Small intestine (tissue), 7 donors: ENCODE results near the gene ANKLE2. TPM values are rescaled to one million over a fixed set of nuclear protein-coding genes. Genes with fewer than 3 reads are reported as not detected.

Experiments used
- DNase-seq, 2 donors: peaks; one replicate each; pipeline versions ENCODE4 v3.0.0 to v3.0.0-alpha.2; 2013
- FAIRE-seq: peaks from 2 replicates; lab custom pipeline; 2012; peaks lifted over from hg19 to GRCh38; lab: Jason Lieb, UNC
- H3K27ac ChIP-seq, 3 donors: one replicate each; pipeline ENCODE4 v1.5.1; 2013; ENCODE audit warnings: low read length in 2 of 3, mild to moderate bottlenecking in 2 of 3, control low read depth in 1 of 3, inconsistent platforms in 1 of 3, low read depth in 1 of 3, moderate library complexity in 1 of 3
- H3K27me3 ChIP-seq, 3 donors: one replicate each; pipeline ENCODE4 v1.6.1; 2013; ENCODE audit warnings: low read length in 3 of 3, inconsistent platforms in 1 of 3; ENCODE audit not compliant: control insufficient read depth in 3 of 3, insufficient read depth in 3 of 3
- H3K36me3 ChIP-seq, 3 donors: one replicate each; pipeline ENCODE4 v1.6.1; 2013; ENCODE audit warnings: low read length in 3 of 3, inconsistent platforms in 1 of 3, low read depth in 1 of 3, mild to moderate bottlenecking in 1 of 3, moderate library complexity in 1 of 3; ENCODE audit not compliant: control insufficient read depth in 3 of 3, insufficient read depth in 2 of 3
- H3K4me1 ChIP-seq, 3 donors: one replicate each; pipeline ENCODE4 v1.6.1; 2013; ENCODE audit warnings: low read length in 2 of 3, inconsistent platforms in 1 of 3, low read depth in 1 of 3, mild to moderate bottlenecking in 1 of 3, moderate library complexity in 1 of 3; ENCODE audit not compliant: control insufficient read depth in 3 of 3, insufficient read depth in 2 of 3
- H3K4me3 ChIP-seq, 3 donors: one replicate each; pipeline ENCODE4 v1.5.1; 2013; ENCODE audit warnings: low read length in 3 of 3, control low read depth in 1 of 3, inconsistent platforms in 1 of 3, low read depth in 1 of 3, mild to moderate bottlenecking in 1 of 3, moderate library complexity in 1 of 3
- H3K9me3 ChIP-seq, 2 donors: one replicate each; pipeline ENCODE4 v1.6.1; 2013; ENCODE audit warnings: low read depth in 1 of 2, low read length in 1 of 2; ENCODE audit not compliant: control insufficient read depth in 2 of 2, insufficient read depth in 1 of 2
- WGBS, 3 donors: extraction: QIAGEN DNeasy Blood & Tissue Kit; methylation state at CpG; one replicate each; pipeline ENCODE4 v1.1.7; 2013; 5-methylcytosine and 5-hydroxymethylcytosine counted together
- polyA plus RNA-seq, 4 donors: library from polyadenylated mRNA; stranded (reverse) in 3 of 4; unstranded in 1 of 4; fragments of 200-250 nt in 3 of 4; fragments of 120-200 nt in 1 of 4; gene quantifications; one replicate each; pipeline versions ENCODE4 v1.2.1 to v1.2.3, GENCODE V29; 2013
- donor health status: healthy with polysubstance abuse.
- donor health status: control.
- donor health status: control.
- donor health status: Bipolar disorder and iron deficiency.
- donor health status: healthy.

The ANKLE2 gene
- polyA plus RNA-seq, 4 donors = 22.2 to 49.9 (median 39.0) TPM

DNA sequence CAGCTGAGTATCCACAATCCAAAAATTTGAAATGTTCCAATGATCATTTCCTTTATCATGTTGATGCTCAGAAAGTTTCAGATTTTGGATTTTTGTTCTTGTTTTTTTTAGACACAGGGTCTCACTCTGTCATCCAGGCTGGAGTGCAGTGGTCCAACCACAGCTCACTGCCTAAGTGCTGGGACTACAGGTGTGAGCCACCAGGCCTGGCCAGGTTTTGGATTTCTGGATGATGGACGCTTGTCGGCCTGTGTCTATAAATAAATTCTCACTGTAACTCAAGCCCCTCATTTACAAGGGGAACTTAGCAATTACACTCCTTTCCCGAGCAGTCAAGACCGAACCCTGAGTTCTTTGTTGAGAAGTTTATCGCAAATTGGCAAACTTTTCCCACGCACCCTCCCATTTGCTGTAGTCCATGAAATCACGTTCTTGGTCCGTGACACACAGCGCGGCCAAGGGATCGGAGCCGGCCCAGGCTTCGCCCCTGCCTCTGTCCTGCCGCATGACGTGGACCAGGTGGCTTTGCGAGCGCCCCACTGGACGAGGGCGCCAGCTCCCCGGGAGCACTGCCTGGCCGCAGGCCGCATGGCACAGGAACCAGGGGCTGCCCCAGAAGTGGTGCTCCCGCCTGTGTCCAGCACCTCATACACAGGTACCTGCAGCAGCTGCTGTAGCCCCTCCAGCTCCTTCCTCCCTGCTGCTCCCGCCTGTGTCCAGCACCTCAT lies 14.0 kb upstream of the ANKLE2 start:
- DNase-seq (no peak), FAIRE-seq (no peak)
- no peak overlapping the region for H3K27ac ChIP-seq
- H3K4me3 ChIP-seq = no peak overlapping the region
- peaks cover 23 to 86% (median 29%) of the 10 kb centered on the region in 3 donors for H3K36me3 ChIP-seq
- no peaks in the 10 kb centered on the region for H3K4me1 ChIP-seq
- no peaks in the 10 kb centered on the region for H3K27me3 ChIP-seq
- no peaks in the 10 kb centered on the region for H3K9me3 ChIP-seq
- 93 to 98% (median 95%) methylated on average over 22 to 24 of the region's 24 CpGs for WGBS, 3 donors

DNA sequence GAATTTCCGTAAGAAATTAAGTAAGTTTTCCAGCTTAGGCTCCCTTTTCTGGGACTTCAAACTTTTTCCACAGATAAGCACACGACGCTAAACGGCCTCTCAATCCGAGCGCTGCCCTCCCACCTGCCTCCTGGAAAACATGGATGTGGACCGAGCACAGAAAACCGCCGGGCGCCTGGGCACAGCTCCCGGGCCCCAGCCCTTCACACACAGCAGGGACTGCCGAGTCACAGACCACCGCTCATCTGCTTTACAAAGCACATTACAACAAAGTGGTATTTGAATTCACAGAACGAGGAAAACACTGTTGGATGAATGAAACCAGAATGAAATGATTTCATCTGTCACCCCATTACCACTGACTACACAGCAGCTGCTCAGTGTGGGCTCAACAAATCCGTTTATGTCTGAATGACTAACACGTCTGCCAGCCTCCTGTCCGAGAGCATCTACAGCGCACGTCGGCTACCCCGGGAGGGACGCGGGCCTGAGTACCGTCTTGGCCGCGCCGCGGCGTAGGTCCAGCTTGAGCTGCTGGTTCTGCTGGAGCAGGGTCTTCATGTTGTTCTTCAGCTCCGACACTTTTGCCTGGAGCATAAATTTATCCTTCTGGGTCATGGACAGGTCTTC lies 13.1 kb upstream of the ANKLE2 start:
- DNase-seq (no peak), FAIRE-seq (no peak)
- Histone ChIP-seq H3K4me1 (no peaks in the 10 kb centered on the region), H3K4me3 (no peak overlapping the region), H3K27me3 (no peaks in the 10 kb centered on the region), H3K27ac (no peak overlapping the region), H3K9me3 (no peaks in the 10 kb centered on the region), H3K36me3 (peaks cover 19 to 84% (median 23%) of the 10 kb centered on the region in 3 donors)
- WGBS, 3 donors = 91 to 92% (median 92%) methylated on average over 30 of the region's 30 CpGs

DNA sequence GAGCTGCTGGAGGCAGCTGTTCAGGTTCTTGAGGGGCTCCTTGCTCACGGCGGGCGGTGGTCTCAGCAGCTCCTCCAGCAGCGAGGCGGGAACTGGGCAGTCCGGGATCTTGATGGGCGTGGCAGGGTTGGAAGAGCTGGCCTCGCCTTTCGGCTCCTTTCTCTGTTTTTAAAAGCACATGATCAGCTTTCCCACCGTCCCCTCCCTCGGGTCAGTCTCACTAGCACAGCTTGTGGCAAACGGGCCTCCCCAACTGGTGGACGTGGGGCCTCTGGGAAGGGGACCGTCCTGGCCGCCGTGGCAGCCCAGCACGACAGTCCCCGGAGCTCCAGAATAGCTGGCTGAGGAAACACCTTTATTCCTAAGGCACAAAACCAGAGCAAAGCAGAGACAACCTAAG lies 12.5 kb upstream of the ANKLE2 start:
- whole genome bisulfite sequencing, 3 donors = 85 to 95% (median 94%) methylated on average over 15 to 18 of the region's 18 CpGs
- H3K4me3 ChIP-seq = no peak overlapping the region
- H3K27me3 ChIP-seq = no peaks in the 10 kb centered on the region
- H3K36me3 ChIP-seq = peaks cover 19 to 84% (median 23%) of the 10 kb centered on the region in 3 donors
- no peaks in the 10 kb centered on the region for H3K4me1 ChIP-seq
- H3K27ac ChIP-seq = no peak overlapping the region
- no peak for DNase-seq
- no peak for FAIRE-seq
- no peaks in the 10 kb centered on the region for H3K9me3 ChIP-seq

DNA sequence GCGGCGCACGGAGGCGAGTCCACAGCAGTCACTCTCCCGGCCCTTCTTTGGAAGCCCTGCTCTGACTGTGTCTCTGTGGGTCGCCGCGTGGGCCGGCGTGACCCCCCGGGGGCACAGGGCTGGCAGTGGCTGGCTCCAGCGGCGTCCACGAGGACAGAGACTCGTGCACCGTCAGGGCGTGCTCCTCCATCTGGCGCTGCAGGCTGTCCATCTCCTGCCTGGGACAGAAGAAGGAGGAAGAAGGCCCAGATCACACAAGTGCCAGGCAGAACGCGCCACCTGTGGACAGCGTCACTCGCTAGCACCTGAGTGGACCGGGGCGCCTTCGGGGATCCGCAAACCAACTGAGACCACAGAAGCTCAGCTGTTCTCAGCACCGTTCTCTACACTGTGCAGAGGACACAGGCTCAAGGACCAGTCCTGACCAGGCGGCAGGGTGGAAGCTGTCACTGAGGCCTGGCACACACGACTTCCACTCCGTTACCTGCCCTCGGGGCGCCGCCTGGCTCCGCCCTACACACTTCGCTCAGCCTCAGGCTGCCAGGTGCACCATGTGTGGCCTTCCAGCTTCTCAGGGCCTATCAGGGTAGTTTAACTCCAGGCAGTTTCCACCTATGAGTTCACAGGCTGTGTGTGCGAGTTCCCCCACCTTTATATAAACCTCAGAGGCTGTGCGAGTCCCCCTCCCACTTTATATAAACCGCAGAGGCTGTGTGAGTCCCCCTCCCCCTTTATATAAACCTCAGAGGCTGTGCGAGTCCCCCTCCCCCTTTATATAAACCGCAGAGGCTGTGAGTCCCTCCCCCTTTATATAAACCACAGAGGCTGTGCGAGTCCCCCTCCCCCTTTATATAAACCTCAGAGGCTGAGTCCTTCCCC lies 11.7 kb upstream of the ANKLE2 start:
- no peaks in the 10 kb centered on the region for H3K4me1 ChIP-seq
- WGBS, 3 donors = 91 to 96% (median 94%) methylated on average over 41 of the region's 41 CpGs
- no peak overlapping the region for H3K4me3 ChIP-seq
- DNase-seq (no peak), FAIRE-seq (no peak)
- H3K36me3 ChIP-seq = peaks cover 19 to 82% (median 23%) of the 10 kb centered on the region in 3 donors
- peak overlapping the region in 1 of 3 donors; percentile 47 for H3K27ac ChIP-seq
- H3K9me3 ChIP-seq = no peaks in the 10 kb centered on the region
- H3K27me3 ChIP-seq = no peaks in the 10 kb centered on the region

DNA sequence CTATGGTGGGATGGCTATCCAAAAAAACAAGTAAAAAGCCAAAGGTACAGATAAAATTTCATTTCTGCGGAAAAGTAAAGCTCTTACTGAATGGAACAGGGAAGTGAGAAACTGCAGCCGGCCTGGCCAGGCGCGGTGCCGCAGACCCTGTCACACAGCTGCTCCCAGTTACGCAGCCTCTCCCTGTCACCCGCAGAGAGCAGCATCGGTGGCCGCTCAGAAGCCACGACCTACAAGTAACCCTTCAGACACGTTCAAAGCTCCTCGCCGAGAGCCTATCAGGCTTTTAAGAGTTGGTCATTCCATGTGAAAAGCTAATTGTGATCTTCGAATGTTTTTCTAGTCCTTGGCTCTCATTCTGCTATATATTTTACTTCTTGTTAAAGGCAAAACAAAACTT lies 11.0 kb upstream of the ANKLE2 start:
- no peaks in the 10 kb centered on the region for H3K4me1 ChIP-seq
- 87 to 96% (median 92%) methylated on average over 14 of the region's 14 CpGs for WGBS, 3 donors
- no peak for FAIRE-seq
- H3K27me3 ChIP-seq = no peaks in the 10 kb centered on the region
- no peaks in the 10 kb centered on the region for H3K9me3 ChIP-seq
- no peak overlapping the region for H3K4me3 ChIP-seq
- no peak for DNase-seq
- peaks cover 17 to 77% (median 21%) of the 10 kb centered on the region in 3 donors for H3K36me3 ChIP-seq
- H3K27ac ChIP-seq = peak overlapping the region in 1 of 3 donors; percentile 12

DNA sequence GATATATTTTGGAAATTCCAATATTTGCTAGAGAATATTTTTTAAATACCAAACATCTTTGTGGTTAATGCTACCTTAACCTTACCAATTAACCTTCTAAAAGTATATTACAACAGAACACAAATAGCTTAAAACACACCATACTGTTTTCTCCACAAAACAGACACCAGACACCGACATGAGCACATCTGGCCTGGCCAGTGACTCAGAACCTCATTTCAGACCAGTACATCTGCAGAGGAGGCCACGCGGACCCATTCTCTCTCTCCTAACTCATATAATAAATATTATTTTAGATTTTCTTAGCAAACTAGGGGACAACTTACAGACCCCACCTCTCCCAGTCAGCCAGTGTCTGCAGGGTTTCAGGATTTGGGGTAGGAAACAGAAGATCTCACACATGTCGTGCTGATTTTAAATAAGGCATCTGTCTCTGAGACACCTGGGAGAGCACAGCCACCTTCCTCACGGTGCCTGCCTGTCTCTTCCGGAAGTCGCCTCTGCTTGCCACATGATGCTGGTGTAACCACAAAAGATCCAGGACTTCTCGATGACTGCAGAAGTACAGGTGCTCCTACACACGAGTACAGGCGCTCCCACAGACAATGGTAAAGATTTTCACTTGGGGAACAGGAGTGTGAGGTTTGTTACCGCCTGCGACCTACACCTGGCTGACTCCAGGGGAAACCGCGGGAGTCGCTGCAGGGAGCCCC lies 9.7 kb upstream of the ANKLE2 start:
- Histone ChIP-seq H3K4me1 (no peaks in the 10 kb centered on the region), H3K9me3 (no peaks in the 10 kb centered on the region), H3K27me3 (no peaks in the 10 kb centered on the region), H3K27ac (peak overlapping the region in 1 of 3 donors; percentile 61), H3K4me3 (no peak overlapping the region), H3K36me3 (peaks cover 9 to 63% (median 15%) of the 10 kb centered on the region in 3 donors)
- no peak for FAIRE-seq
- 77 to 90% (median 84%) methylated on average over 15 of the region's 15 CpGs for WGBS, 3 donors
- peak in 1 of 2 donors; percentile 20 for DNase-seq

DNA sequence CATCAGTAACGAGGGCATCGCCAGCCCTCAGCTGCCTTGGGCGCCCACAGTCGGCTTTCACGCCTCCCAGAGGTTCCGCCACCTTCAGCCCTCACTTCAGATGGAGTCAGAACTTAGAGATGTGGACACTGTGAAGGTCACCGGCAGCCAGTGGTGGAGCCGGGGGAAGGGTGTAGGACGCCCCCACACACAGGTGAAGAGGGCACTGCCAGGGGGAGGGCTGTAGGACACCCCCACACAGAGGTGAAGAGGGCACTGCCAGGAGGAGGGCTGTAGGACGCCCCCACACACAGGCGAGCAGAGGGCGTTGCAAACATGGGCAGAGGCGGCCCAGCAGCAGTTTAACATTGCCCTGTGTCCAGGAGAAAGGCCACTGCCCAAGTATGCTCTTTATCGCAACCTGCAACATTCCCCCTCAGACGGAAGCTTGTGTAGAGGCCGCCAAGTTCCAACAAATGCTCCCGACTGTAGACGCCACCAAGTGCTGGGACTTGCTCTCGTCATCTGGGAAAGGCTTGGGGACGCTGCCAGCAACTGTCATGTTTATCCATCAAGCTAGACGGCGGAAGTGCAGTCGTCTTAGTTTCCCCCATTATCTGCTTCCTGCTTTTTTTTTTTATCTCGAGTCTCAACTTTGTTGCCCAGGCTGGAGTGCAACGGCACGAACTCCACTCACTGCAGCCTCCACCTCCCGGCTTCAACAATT lies 4.9 kb upstream of the ANKLE2 start:
- peaks cover 0 to 3% (median 0%) of the 10 kb centered on the region in 3 donors for H3K4me1 ChIP-seq
- H3K9me3 ChIP-seq = no peaks in the 10 kb centered on the region
- 58 to 67% (median 61%) methylated on average over 27 of the region's 27 CpGs for WGBS, 3 donors
- H3K27me3 ChIP-seq = no peaks in the 10 kb centered on the region
- H3K36me3 ChIP-seq = peaks cover 0 to 21% (median 0%) of the 10 kb centered on the region in 3 donors
- FAIRE-seq (no peak), DNase-seq (peak in 1 of 2 donors; percentile 38)
- H3K4me3 ChIP-seq = no peak overlapping the region
- H3K27ac ChIP-seq = peak overlapping the region in 2 of 3 donors; percentile 42 to 56
